ENCODE data around the gene TMEM154. TPM values are rescaled to one million over a fixed set of nuclear protein-coding genes. Genes with fewer than 3 reads are reported as not detected.

Gene TMEM154
- total RNA-seq, 1 donor from 2014 or later = 8.3 TPM

GRCh38 chr4:152629908-152630307 lies 49.9 kb downstream of the TMEM154 start:
- DNase-seq (ENCODE audit: low read depth) = no peak

GRCh38 chr4:152628128-152628527 lies 51.7 kb downstream of the TMEM154 start:
- DNase-seq (ENCODE audit: low read depth) = no peak

GRCh38 chr4:152626790-152627189 lies 53.0 kb downstream of the TMEM154 start:
- no peak for DNase-seq (ENCODE audit: low read depth)

- no peak for DNase-seq (ENCODE audit: low read depth)
Observed at GRCh38 chr4:152620915-152621314, 58.9 kb downstream of the TMEM154 start.

- DNase-seq (ENCODE audit: low read depth) = no peak
Observed at GRCh38 chr4:152620218-152620617, 59.6 kb downstream of the TMEM154 start.

GRCh38 chr4:152619556-152619955 lies 60.2 kb downstream of the TMEM154 start:
- no peak for DNase-seq (ENCODE audit: low read depth)

GRCh38 chr4:152618971-152619370 lies 60.8 kb downstream of the TMEM154 start:
- peak; percentile 16 for DNase-seq (ENCODE audit: low read depth)

GRCh38 chr4:152616804-152617203 lies 63.0 kb downstream of the TMEM154 start:
- DNase-seq (ENCODE audit: low read depth) = no peak

GRCh38 chr4:152613841-152614721 lies 65.7 kb downstream of the TMEM154 start:
- peak; percentile 15 for DNase-seq (ENCODE audit: low read depth)

GRCh38 chr4:152613351-152613750 lies 66.4 kb downstream of the TMEM154 start:
- no peak for DNase-seq (ENCODE audit: low read depth)

GRCh38 chr4:152610131-152610530 lies 69.7 kb downstream of the TMEM154 start:
- no peak for DNase-seq (ENCODE audit: low read depth)

GRCh38 chr4:152609481-152609880 lies 70.3 kb downstream of the TMEM154 start:
- no peak for DNase-seq (ENCODE audit: low read depth)

- DNase-seq (ENCODE audit: low read depth) = no peak
Observed at GRCh38 chr4:152607178-152607577, 72.6 kb downstream of the TMEM154 start.

- DNase-seq (ENCODE audit: low read depth) = no peak
Observed at GRCh38 chr4:152606753-152607152, 73.0 kb downstream of the TMEM154 start.

GRCh38 chr4:152605641-152606335 lies 74.0 kb downstream of the TMEM154 start:
- DNase-seq (ENCODE audit: low read depth) = peak; percentile 27

GRCh38 chr4:152605031-152605430 lies 74.8 kb downstream of the TMEM154 start:
- no peak for DNase-seq (ENCODE audit: low read depth)

- no peak for DNase-seq (ENCODE audit: low read depth)
Observed at GRCh38 chr4:152601156-152601555, 78.6 kb downstream of the TMEM154 start.

GRCh38 chr4:152599636-152600035 lies 80.2 kb downstream of the TMEM154 start:
- DNase-seq (ENCODE audit: low read depth) = no peak

- no peak for DNase-seq (ENCODE audit: low read depth)
Observed at GRCh38 chr4:152599095-152599494, 80.7 kb downstream of the TMEM154 start.

GRCh38 chr4:152598454-152598853 lies 81.3 kb downstream of the TMEM154 start:
- DNase-seq (ENCODE audit: low read depth) = no peak

GRCh38 chr4:152594978-152595925 lies 84.5 kb downstream of the TMEM154 start:
- peak; percentile 51 for DNase-seq (ENCODE audit: low read depth)

- DNase-seq (ENCODE audit: low read depth) = no peak
Observed at GRCh38 chr4:152594057-152594456, 85.7 kb downstream of the TMEM154 start.

All from renal cortical epithelial cell (primary cell).